WI38 (cell line): ENCODE data around the gene LPGAT1.

ENCODE experiments used
- H3K4me3 ChIP-seq: 2 replicates; pipeline ENCODE4 v1.5.1; 2011; ENCODE audit warnings: low read depth, mild to moderate bottlenecking, control low read depth, low read length
- TF ChIP-seq, protein P1 (sequence below): IDR thresholded peaks from 2 replicates; pipeline ENCODE4 v1.5.1; 2012; ENCODE audit warnings: low read depth, mild to moderate bottlenecking, control low read depth, low read length

LPGAT1 gene

DNA sequence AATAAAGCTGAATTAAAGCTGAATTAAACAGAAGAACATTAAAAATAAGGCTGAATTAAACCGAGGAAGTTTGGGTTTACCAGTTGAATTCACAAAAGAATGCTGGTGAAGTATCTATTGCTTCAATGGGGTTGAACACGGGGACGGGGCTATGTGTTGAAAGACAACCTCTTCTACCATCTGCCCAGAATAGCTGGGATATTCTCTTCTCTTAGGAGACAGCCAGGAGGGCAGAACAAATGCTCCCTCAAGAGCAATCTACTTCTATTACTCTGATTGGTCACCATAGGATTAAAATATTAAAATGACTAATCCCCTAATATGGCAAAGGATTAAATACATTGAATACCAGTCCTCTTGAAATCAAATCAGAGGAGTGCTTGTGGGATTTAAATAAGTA is 68.4 kb downstream of the LPGAT1 start:
- no peak overlapping the region for H3K4me3 ChIP-seq
- TF ChIP-seq, protein P1, sequence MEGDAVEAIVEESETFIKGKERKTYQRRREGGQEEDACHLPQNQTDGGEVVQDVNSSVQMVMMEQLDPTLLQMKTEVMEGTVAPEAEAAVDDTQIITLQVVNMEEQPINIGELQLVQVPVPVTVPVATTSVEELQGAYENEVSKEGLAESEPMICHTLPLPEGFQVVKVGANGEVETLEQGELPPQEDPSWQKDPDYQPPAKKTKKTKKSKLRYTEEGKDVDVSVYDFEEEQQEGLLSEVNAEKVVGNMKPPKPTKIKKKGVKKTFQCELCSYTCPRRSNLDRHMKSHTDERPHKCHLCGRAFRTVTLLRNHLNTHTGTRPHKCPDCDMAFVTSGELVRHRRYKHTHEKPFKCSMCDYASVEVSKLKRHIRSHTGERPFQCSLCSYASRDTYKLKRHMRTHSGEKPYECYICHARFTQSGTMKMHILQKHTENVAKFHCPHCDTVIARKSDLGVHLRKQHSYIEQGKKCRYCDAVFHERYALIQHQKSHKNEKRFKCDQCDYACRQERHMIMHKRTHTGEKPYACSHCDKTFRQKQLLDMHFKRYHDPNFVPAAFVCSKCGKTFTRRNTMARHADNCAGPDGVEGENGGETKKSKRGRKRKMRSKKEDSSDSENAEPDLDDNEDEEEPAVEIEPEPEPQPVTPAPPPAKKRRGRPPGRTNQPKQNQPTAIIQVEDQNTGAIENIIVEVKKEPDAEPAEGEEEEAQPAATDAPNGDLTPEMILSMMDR: no peak

DNA sequence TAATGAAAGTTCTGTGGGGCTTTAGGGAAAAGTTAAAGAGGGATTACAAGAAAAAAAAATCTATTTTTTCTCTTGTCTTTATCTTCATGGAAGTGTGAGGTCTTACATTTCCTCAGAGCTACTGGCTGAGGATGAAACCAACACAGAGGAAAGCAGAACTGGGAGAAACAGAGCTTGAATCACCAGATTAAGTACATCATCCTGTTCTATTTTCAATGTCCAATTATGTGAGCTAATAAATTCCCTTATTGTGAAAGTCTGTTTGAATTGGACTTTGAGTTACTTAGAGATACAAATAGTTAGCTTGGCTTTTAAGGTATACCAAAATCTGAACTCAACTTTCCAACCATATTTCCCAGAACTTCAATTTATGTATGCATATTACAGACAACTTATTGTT is 69.2 kb downstream of the LPGAT1 start:
- H3K4me3 ChIP-seq: no peak overlapping the region
- TF ChIP-seq, protein P1: no peak

DNA sequence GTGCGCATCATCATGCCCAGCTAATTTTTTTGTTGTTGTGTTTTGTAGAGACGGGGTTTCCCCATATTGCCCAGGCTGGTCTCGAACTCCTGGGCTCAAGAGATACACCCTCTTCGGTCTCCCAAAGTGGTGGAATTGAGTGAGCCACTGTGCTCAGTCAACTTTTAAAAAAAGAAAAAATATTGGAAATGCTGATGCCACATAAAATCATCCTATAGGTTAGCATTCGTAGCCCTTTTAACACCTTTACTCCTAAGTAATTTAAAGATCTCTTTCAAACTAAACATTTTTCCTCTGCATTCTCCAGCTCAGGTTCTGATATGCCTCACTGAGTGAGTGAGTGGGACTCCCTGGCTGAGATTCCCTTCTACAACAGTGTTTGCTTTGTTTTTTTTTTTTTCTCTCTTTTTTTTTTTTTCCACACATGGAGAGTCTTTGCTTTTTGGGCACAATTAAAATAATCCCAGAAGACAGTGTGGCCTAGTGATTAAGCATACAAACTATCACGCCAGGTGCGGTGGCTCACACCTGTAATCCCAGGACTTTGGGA is 74.0 kb downstream of the LPGAT1 start:
- H3K4me3 ChIP-seq: no peak overlapping the region
- TF ChIP-seq, protein P1: no peak

DNA sequence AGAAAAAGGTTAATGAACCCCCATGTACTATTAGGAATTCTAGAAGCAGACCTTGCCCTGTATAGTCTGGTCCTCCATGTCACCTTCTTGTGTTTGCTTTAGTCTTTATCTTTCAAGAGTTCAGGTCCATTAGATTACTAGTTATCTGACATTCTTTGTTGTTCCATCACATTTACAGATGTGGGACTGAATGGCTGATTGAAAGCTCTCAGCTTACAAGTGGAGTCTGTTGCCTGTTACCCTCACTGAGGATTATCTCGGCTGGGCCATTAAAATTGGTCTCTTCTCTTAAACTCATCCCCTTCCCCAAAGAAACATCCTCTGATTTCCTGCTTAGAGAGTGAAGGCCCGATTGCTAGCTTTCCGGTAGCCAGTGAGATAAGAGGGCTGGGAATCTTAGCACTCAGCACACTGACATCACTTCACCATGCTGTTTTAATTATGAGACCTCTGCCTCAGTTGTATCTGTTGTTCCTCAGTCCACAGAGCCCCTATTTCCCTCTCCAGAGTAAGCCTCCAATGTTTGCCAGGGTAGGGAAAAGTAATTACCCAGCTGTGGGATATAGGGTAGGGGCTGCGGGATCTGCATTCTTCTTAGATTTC is 76.8 kb downstream of the LPGAT1 start:
- TF ChIP-seq, protein P1: no peak
- no peak overlapping the region for H3K4me3 ChIP-seq

DNA sequence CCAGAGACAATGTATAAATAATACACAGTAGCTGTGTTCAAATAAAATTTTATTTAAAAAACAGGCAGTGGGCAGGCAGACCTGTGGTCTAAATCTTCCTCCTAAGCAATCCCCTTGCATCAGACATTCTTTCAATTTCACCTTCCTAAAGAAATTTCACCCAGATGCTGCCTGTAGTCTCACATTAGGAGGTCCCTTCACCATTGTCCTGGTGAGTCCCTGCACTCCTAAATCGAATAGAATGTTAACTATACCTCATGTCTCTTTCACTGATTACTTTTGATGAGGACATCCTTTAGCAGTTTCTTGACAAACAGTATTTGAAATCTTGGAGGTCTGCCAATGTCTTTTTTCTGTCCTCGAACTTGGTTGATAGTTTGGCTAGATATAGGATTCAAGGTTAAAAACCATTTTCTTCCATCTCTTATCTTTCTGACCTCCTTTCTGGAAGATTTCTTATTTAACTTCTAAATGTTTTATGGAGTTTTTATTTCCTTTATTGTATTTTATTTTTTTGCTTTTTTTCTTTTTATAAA is 77.5 kb downstream of the LPGAT1 start:
- H3K4me3 ChIP-seq: no peak overlapping the region
- TF ChIP-seq, protein P1: no peak

DNA sequence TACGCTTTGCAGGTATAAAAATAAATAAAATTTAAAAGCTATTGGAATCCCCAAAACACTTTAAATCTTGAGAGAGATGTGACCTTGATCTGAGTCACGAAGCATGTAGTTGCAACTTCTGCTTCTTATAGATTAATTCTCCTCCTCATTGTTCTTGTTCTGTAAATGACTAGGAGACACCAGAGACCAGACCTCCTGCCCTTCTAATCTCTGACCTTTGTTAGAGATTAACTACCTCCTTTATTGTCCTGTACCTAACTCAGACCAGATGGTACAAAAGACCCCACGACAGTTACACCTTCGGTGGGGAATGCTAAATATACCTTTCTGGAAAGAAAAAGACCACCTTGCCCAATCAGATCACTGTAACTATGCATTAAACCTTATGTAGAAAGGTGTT is 78.2 kb downstream of the LPGAT1 start:
- TF ChIP-seq, protein P1: no peak
- H3K4me3 ChIP-seq: no peak overlapping the region

DNA sequence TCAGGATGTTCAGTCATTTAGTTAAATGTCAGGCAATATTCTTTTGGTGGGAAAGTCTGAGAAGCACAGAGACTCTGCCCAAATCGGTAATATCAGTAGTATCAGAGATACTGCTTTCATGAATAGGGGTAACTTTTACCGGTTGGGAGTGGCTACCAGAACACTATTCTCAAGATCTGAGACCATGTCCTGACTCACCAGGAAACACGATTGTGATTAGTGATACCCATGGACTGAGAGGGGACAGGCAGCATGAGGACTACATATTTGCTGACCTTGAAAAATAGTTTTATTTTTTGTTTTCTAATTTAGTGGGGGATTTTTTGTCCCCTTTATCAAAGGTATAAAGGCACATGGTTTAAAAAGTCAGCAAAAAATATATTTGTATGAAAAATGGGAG is 79.1 kb downstream of the LPGAT1 start:
- H3K4me3 ChIP-seq: no peak overlapping the region
- TF ChIP-seq, protein P1: no peak
